CD14-positive monocyte (primary cell): ENCODE measurements around the gene GPRC5C. TPM values are rescaled to one million over a fixed set of nuclear protein-coding genes. Genes with fewer than 3 reads are reported as not detected.

Source experiments
- DNase-seq, 3 donors: peaks; one replicate each; pipeline ENCODE4 v3.0.0-alpha.2; 2011 to 2022
- H2AFZ ChIP-seq: 2 replicates; pipeline ENCODE4 v1.6.0; 2012; ENCODE audit warnings: mild to moderate bottlenecking, low read depth, low read length, inconsistent platforms; ENCODE audit not compliant: insufficient read depth, poor library complexity, severe bottlenecking
- H3K27ac ChIP-seq, 2 donors: 1 replicate in 1 of 2; 2 replicates in 1 of 2; pipeline ENCODE4 v1.5.1; 2012 to 2013; ENCODE audit warnings: low read length in 2 of 2, control low read depth in 1 of 2, inconsistent platforms in 1 of 2, low read depth in 1 of 2, mild to moderate bottlenecking in 1 of 2
- H3K27me3 ChIP-seq, 2 donors: one replicate each; pipeline versions ENCODE4 v1.6.0 to v1.6.1; 2011 to 2013; ENCODE audit warnings: low read length in 2 of 2; ENCODE audit not compliant: control insufficient read depth in 2 of 2, insufficient read depth in 2 of 2
- H3K36me3 ChIP-seq, 2 donors: replicated peaks in 1 of 2; 1 replicate in 1 of 2; 2 replicates in 1 of 2; pipeline versions ENCODE4 v1.5.1 to v1.6.1; 2012 to 2013; ENCODE audit warnings: low read length in 2 of 2, control low read depth in 1 of 2, inconsistent platforms in 1 of 2, mild to moderate bottlenecking in 1 of 2; ENCODE audit not compliant: insufficient read depth in 2 of 2, control insufficient read depth in 1 of 2
- H3K4me1 ChIP-seq, 2 donors: 1 replicate in 1 of 2; 2 replicates in 1 of 2; pipeline versions ENCODE4 v1.5.1 to v1.6.1; 2012 to 2013; ENCODE audit warnings: low read length in 2 of 2, control low read depth in 1 of 2, inconsistent platforms in 1 of 2, mild to moderate bottlenecking in 1 of 2, moderate library complexity in 1 of 2; ENCODE audit not compliant: insufficient read depth in 2 of 2, control insufficient read depth in 1 of 2
- H3K4me2 ChIP-seq: replicated peaks from 2 replicates; pipeline ENCODE3; 2012; ENCODE audit warnings: low read length, moderate library complexity, mild to moderate bottlenecking; ENCODE audit not compliant: poor library complexity, severe bottlenecking; ENCODE audit errors: extremely low read depth
- H3K4me3 ChIP-seq, 3 experiments: fragments of 200-600 bp in 1 of 3; sonication (generic) in 1 of 3; replicated peaks in 1 of 3; 1 replicate in 2 of 3; 2 replicates in 1 of 3; pipeline ENCODE4 v1.5.1; 2011 to 2013; ENCODE audit warnings: low read length in 3 of 3, mild to moderate bottlenecking in 3 of 3, control low read depth in 2 of 3, low read depth in 2 of 3, inconsistent platforms in 1 of 3, moderate library complexity in 1 of 3
- H3K79me2 ChIP-seq: 2 replicates; pipeline ENCODE4 v1.6.0; 2012; ENCODE audit warnings: mild to moderate bottlenecking, control low read depth, inconsistent platforms, low read length, moderate library complexity; ENCODE audit not compliant: insufficient read depth
- H3K9ac ChIP-seq: 2 replicates; pipeline ENCODE4 v1.6.0; 2017; ENCODE audit warnings: low read length, mild to moderate bottlenecking; ENCODE audit not compliant: insufficient read depth, poor library complexity, severe bottlenecking
- H3K9me3 ChIP-seq, 2 donors: replicated peaks in 1 of 2; 1 replicate in 1 of 2; 2 replicates in 1 of 2; pipeline versions ENCODE4 v1.5.1 to v1.6.1; 2012 to 2013; ENCODE audit warnings: low read length in 2 of 2, control low read depth in 1 of 2; ENCODE audit not compliant: control insufficient read depth in 1 of 2, insufficient read depth in 1 of 2
- H4K20me1 ChIP-seq: 2 replicates; pipeline ENCODE4 v1.6.0; 2012; ENCODE audit warnings: mild to moderate bottlenecking, low read length, control low read depth, moderate library complexity; ENCODE audit not compliant: insufficient read depth
- H3K27ac Mint-ChIP-seq, 7 donors: one replicate each; pipeline ENCODE4 v1.8.0; 2020; ENCODE audit warnings: mild to moderate bottlenecking in 7 of 7, mixed read lengths in 7 of 7, moderate library complexity in 6 of 7, inconsistent platforms in 2 of 7
- H3K27me3 Mint-ChIP-seq, 3 donors: one replicate each; pipeline ENCODE4 v1.8.0; 2021 to 2022; ENCODE audit warnings: low read depth in 3 of 3, mild to moderate bottlenecking in 3 of 3, mixed read lengths in 3 of 3, moderate library complexity in 3 of 3, inconsistent platforms in 1 of 3
- H3K36me3 Mint-ChIP-seq, 2 donors: one replicate each; pipeline ENCODE4 v1.8.0; 2020; ENCODE audit warnings: mixed read lengths in 2 of 2, inconsistent platforms in 1 of 2, mild to moderate bottlenecking in 1 of 2
- H3K4me1 Mint-ChIP-seq: one replicate; pipeline ENCODE4 v1.8.0; 2020; ENCODE audit warnings: mild to moderate bottlenecking, mixed read lengths
- H3K4me3 Mint-ChIP-seq, 2 donors: one replicate each; pipeline ENCODE4 v1.8.0; 2020; ENCODE audit warnings: mild to moderate bottlenecking in 2 of 2, mixed read lengths in 2 of 2, moderate library complexity in 1 of 2
- H3K9me3 Mint-ChIP-seq, 7 donors: one replicate each; pipeline ENCODE4 v1.8.0; 2020 to 2022; ENCODE audit warnings: mixed read lengths in 7 of 7, mild to moderate bottlenecking in 6 of 7, moderate library complexity in 6 of 7, inconsistent platforms in 2 of 7
- WGBS: methylation state at CpG from one replicate; pipeline ENCODE4 v1.1.5; 2013; ENCODE audit warnings: missing lambda C conversion rate; ENCODE audit not compliant: insufficient coverage; 5-methylcytosine and 5-hydroxymethylcytosine counted together
- intact Hi-C, 2 donors: fragments of 100-400 bp; cut with micrococcal nuclease; formaldehyde crosslinking; loops; one replicate each; pipeline versions ENCODE4 v1.15.0 to v1.15.1; 2023
- polyA plus RNA-seq, 3 donors: library from polyadenylated mRNA; depleted of rRNA in 1 of 3; unstranded in 2 of 3; stranded (reverse) in 1 of 3; fragments of 300-500 nt in 2 of 3; fragments of >200 nt in 1 of 3; fragmentation: Illumina TruSeq in 2 of 3; gene quantifications; 1 replicate in 2 of 3; 2 replicates in 1 of 3; pipeline ENCODE4 v1.2.3, GENCODE V29; 2012 to 2021
- TF ChIP-seq, protein P1 (sequence below): fragments of 200-600 bp; IDR thresholded peaks from one replicate; pipeline ENCODE4 v1.8.0; 2022; ENCODE audit warnings: antibody characterized with exemption, mild to moderate bottlenecking

GPRC5C gene
- polyA plus RNA-seq, 3 donors, result 0.47 to 3.3 (median 1.9) TPM

GRCh38 chr17:74442670-74443515 is 11.0 kb downstream of the GPRC5C start:
- Histone ChIP-seq H3K4me2 (peak overlapping the region; percentile 72), H2AFZ (peak overlapping the region; percentile 80), H3K36me3 (no peaks in the 10 kb centered on the region), H3K27ac (peak overlapping the region; percentile 86 to 87), H3K79me2 (no peaks in the 10 kb centered on the region), H3K4me3 (peak overlapping the region in 2 of 3 experiments; percentile 14 to 68), H3K9ac (peak overlapping the region; percentile 60), H3K27me3 (peaks cover 0 to 2% of the 10 kb centered on the region in 2 donors), H4K20me1 (no peaks in the 10 kb centered on the region), H3K9me3 (peaks cover 16 to 18% of the 10 kb centered on the region in 2 donors), H3K4me1 (peaks cover 49 to 61% of the 10 kb centered on the region in 2 donors)
- peak overlapping the region; percentile 65 to 87 for H3K4me3 Mint-ChIP-seq
- peak; percentile 75 to 91 (median 76) for DNase-seq
- peak overlapping the region; percentile 82 to 95 (median 91) for H3K27ac Mint-ChIP-seq
- WGBS, result 1% methylated on average over 27 of the region's 28 CpGs
- H3K4me1 Mint-ChIP-seq, result peaks cover 49% of the 10 kb centered on the region
- H3K36me3 Mint-ChIP-seq, result peaks cover 0 to under 1% of the 10 kb centered on the region in 2 donors
- TF ChIP-seq, protein P1, sequence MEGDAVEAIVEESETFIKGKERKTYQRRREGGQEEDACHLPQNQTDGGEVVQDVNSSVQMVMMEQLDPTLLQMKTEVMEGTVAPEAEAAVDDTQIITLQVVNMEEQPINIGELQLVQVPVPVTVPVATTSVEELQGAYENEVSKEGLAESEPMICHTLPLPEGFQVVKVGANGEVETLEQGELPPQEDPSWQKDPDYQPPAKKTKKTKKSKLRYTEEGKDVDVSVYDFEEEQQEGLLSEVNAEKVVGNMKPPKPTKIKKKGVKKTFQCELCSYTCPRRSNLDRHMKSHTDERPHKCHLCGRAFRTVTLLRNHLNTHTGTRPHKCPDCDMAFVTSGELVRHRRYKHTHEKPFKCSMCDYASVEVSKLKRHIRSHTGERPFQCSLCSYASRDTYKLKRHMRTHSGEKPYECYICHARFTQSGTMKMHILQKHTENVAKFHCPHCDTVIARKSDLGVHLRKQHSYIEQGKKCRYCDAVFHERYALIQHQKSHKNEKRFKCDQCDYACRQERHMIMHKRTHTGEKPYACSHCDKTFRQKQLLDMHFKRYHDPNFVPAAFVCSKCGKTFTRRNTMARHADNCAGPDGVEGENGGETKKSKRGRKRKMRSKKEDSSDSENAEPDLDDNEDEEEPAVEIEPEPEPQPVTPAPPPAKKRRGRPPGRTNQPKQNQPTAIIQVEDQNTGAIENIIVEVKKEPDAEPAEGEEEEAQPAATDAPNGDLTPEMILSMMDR, result no peak
- peaks cover 11 to 27% (median 20%) of the 10 kb centered on the region in 7 donors for H3K9me3 Mint-ChIP-seq
- intact Hi-C loops, result no loop called here
- H3K27me3 Mint-ChIP-seq, result peaks cover 3 to 21% (median 20%) of the 10 kb centered on the region in 3 donors

DNA sequence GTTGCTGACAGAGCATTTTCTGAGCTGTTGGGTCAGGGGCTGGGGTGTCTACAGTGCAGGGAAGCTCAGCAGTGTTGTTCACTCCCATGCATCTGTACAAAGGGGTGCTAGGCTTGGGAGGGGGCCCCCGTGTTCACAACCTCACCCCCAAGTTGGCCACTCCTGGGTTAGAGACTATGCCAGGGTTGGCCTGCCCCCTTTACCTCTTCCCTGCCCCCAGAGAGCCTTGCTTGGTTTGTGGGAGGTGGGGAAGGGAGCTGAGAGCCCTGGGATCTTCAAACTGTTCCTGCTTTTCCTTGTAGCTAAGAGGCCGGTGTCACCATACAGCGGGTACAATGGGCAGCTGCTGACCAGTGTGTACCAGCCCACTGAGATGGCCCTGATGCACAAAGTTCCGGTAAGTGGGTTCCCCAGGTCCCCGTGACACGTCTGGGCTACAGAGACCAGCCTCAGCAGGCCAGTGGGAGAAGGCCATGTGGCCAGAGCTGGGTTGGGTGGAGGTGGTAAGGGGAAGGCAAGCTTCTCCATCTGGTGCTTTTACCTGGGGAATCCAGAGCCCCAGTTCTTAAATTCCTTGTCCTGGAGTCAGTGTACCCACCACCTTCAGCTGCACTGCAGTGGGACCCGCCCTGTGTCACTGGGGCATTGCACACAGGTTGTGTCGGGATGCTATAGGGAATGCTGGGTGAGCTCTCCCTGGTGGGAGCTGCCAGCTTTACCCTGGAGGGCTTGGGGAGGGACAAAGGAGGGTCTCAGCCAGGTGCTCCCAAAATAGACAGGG is 11.8 kb downstream of the GPRC5C start:
- peak overlapping the region; percentile 80 for H2AFZ ChIP-seq
- Mint-ChIP-seq H3K4me1 (peaks cover 49% of the 10 kb centered on the region), H3K4me3 (peak overlapping the region in 1 of 2 donors; percentile 87), H3K36me3 (no peaks in the 10 kb centered on the region), H3K9me3 (peaks cover 7 to 19% (median 12%) of the 10 kb centered on the region in 7 donors), H3K27me3 (peaks cover 3 to 21% (median 20%) of the 10 kb centered on the region in 3 donors), H3K27ac (peak overlapping the region; percentile 82 to 95 (median 91))
- H4K20me1 ChIP-seq, result no peaks in the 10 kb centered on the region
- peaks cover 9 to 10% of the 10 kb centered on the region in 2 donors for H3K9me3 ChIP-seq
- 94% methylated on average over 5 of the region's 8 CpGs for WGBS
- intact Hi-C loops, result no loop called here
- H3K36me3 ChIP-seq, result no peaks in the 10 kb centered on the region
- peak overlapping the region; percentile 60 for H3K9ac ChIP-seq
- peak overlapping the region; percentile 86 to 87 for H3K27ac ChIP-seq
- TF ChIP-seq, protein P1, result no peak
- DNase-seq, result no peak
- peak overlapping the region; percentile 72 for H3K4me2 ChIP-seq
- no peaks in the 10 kb centered on the region for H3K79me2 ChIP-seq
- H3K27me3 ChIP-seq, result peaks cover 0 to 2% of the 10 kb centered on the region in 2 donors
- H3K4me1 ChIP-seq, result peaks cover 49 to 61% of the 10 kb centered on the region in 2 donors
- H3K4me3 ChIP-seq, result peak overlapping the region in 2 of 3 experiments; percentile 20 to 68
